DOHH2 (cell line): ENCODE data around the gene CSTB.

Source experiments
- EZH2phosphoT487 ChIP-seq: fragments of 200-600 bp; sonication (generic); IDR thresholded peaks from 2 replicates; pipeline ENCODE4 v1.6.1; 2017; ENCODE audit warnings: borderline replicate concordance, mild to moderate bottlenecking, antibody characterized with exemption, low read length, moderate library complexity, mixed read lengths
- TF ChIP-seq, protein P1 (sequence below): fragments of 200-600 bp; sonication (generic); IDR thresholded peaks from one replicate; pipeline ENCODE4 v1.5.1; 2014; ENCODE audit warnings: antibody characterized with exemption, mild to moderate bottlenecking, low read depth, low read length; ENCODE audit not compliant: poor library complexity, severe bottlenecking

DNA sequence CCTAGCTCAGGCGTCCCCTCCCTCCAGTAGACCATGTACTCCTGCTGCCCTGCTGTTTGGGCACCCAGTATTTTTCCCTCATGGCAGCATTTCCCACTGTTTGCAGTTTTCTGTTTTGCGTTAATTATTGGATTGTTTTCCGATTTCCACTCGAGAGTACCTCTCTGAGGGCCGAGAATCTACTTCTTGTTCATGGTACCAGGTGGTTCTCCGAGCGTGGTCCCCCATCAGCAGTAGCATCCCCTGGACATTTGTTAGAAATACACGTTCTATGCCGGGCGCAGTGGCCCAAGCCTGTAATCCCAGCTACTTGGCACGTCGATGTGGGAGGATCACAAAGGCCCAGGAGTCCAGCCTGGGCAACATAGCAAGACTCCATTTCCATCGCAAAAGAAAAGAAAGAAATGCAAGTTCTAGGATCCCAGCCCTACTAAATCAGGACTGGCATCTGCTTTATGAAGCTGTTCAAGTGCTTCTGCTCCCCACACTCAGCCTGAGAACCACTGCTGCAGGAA is 14.0 kb upstream of the CSTB start:
- TF ChIP-seq, protein P1, sequence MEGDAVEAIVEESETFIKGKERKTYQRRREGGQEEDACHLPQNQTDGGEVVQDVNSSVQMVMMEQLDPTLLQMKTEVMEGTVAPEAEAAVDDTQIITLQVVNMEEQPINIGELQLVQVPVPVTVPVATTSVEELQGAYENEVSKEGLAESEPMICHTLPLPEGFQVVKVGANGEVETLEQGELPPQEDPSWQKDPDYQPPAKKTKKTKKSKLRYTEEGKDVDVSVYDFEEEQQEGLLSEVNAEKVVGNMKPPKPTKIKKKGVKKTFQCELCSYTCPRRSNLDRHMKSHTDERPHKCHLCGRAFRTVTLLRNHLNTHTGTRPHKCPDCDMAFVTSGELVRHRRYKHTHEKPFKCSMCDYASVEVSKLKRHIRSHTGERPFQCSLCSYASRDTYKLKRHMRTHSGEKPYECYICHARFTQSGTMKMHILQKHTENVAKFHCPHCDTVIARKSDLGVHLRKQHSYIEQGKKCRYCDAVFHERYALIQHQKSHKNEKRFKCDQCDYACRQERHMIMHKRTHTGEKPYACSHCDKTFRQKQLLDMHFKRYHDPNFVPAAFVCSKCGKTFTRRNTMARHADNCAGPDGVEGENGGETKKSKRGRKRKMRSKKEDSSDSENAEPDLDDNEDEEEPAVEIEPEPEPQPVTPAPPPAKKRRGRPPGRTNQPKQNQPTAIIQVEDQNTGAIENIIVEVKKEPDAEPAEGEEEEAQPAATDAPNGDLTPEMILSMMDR: no peak
- no peak for TF ChIP-seq EZH2phosphoT487
